Measurements from ENCODE around the gene NR6A1. TPM values are rescaled to one million over a fixed set of nuclear protein-coding genes. Genes with fewer than 3 reads are reported as not detected.

The NR6A1 gene
- total RNA-seq, 1 donor from 2014 or later: 63.8 TPM

DNA sequence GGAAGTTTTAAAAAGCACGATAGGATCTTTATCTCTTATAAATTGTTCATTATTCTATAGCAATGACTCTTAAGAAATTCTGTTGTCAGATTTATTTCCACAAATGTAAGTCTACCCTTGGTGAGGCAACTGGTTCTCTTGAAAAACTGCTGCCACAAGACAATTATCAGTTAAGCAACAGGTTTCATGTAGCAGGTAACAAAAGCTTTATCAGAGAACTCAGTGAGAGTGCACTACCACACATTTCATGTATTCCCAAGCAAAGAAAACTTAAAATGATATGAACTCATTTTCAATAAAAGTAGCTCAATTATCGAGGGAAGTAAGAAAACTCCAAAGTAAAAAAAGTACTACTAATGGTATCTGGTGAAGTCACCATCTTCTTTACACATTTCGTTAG lies 9.4 kb downstream of the NR6A1 start:
- H3K9me3 Mint-ChIP-seq (ENCODE audit: unreplicated experiment): no peaks in the 10 kb centered on the region
- no peaks in the 10 kb centered on the region for H3K36me3 Mint-ChIP-seq (ENCODE audit: low read depth, unreplicated experiment)
- H3K27ac Mint-ChIP-seq (ENCODE audit: unreplicated experiment): peak overlapping the region; percentile 59
- peaks cover 68% of the 10 kb centered on the region for H3K4me1 Mint-ChIP-seq (ENCODE audit: unreplicated experiment)
- TF ChIP-seq, protein P1, sequence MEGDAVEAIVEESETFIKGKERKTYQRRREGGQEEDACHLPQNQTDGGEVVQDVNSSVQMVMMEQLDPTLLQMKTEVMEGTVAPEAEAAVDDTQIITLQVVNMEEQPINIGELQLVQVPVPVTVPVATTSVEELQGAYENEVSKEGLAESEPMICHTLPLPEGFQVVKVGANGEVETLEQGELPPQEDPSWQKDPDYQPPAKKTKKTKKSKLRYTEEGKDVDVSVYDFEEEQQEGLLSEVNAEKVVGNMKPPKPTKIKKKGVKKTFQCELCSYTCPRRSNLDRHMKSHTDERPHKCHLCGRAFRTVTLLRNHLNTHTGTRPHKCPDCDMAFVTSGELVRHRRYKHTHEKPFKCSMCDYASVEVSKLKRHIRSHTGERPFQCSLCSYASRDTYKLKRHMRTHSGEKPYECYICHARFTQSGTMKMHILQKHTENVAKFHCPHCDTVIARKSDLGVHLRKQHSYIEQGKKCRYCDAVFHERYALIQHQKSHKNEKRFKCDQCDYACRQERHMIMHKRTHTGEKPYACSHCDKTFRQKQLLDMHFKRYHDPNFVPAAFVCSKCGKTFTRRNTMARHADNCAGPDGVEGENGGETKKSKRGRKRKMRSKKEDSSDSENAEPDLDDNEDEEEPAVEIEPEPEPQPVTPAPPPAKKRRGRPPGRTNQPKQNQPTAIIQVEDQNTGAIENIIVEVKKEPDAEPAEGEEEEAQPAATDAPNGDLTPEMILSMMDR (IDR thresholded peaks at IDR 0.05; ENCODE audit: unreplicated experiment): no peak
- no peak overlapping the region for H3K4me3 Mint-ChIP-seq (ENCODE audit: unreplicated experiment)
- no peak for DNase-seq (ENCODE audit: low spot score)
- H3K27me3 Mint-ChIP-seq (ENCODE audit: unreplicated experiment): peaks cover 4% of the 10 kb centered on the region

DNA sequence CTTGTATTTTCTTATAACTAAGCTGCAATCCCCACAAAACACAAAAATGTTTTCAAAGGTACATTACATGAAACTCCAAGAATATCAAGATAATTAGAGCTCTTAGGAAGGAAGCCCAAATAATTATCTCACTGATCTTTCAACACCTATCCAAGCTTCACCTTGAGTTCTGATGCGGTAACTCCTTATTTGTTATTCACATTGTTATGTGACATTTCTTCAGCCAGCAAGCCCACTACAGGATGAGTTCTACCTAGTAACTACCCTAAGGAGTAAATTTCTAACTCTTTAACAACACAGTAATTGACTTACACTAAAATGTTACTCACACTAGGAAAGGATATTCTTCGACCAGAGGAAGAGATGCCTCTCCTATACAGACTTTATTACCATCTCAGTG lies 9.9 kb downstream of the NR6A1 start:
- TF ChIP-seq, protein P1 (IDR thresholded peaks at IDR 0.05; ENCODE audit: unreplicated experiment): no peak
- H3K27me3 Mint-ChIP-seq (ENCODE audit: unreplicated experiment): peaks cover 4% of the 10 kb centered on the region
- DNase-seq (ENCODE audit: low spot score): no peak
- H3K27ac Mint-ChIP-seq (ENCODE audit: unreplicated experiment): peak overlapping the region; percentile 59
- H3K4me3 Mint-ChIP-seq (ENCODE audit: unreplicated experiment): no peak overlapping the region
- H3K4me1 Mint-ChIP-seq (ENCODE audit: unreplicated experiment): peaks cover 69% of the 10 kb centered on the region
- H3K9me3 Mint-ChIP-seq (ENCODE audit: unreplicated experiment): no peaks in the 10 kb centered on the region
- no peaks in the 10 kb centered on the region for H3K36me3 Mint-ChIP-seq (ENCODE audit: low read depth, unreplicated experiment)

DNA sequence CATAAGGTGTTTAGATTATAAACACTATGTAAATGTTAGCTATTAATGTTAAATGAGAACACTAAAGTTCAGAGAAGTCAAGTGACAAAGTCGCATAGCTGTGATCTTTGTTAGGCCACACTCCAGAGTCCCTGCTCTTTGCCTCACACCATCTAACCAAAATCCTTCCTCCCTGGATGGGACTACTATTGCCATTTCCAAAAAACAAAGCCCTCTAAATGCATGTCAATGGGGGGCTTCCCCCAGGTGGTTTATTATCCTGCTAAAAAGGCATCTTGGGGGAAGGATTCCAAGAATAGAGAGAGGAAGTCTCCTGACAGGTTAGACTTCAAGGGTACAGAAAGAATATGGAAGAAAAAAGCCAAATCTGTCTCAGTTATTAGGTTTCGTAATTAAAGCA lies 10.4 kb downstream of the NR6A1 start:
- TF ChIP-seq, protein P1 (IDR thresholded peaks at IDR 0.05; ENCODE audit: unreplicated experiment): no peak
- H3K27ac Mint-ChIP-seq (ENCODE audit: unreplicated experiment): no peak overlapping the region
- no peak overlapping the region for H3K4me3 Mint-ChIP-seq (ENCODE audit: unreplicated experiment)
- peaks cover 64% of the 10 kb centered on the region for H3K4me1 Mint-ChIP-seq (ENCODE audit: unreplicated experiment)
- peaks cover 4% of the 10 kb centered on the region for H3K27me3 Mint-ChIP-seq (ENCODE audit: unreplicated experiment)
- no peaks in the 10 kb centered on the region for H3K36me3 Mint-ChIP-seq (ENCODE audit: low read depth, unreplicated experiment)
- DNase-seq (ENCODE audit: low spot score): no peak
- H3K9me3 Mint-ChIP-seq (ENCODE audit: unreplicated experiment): no peaks in the 10 kb centered on the region

DNA sequence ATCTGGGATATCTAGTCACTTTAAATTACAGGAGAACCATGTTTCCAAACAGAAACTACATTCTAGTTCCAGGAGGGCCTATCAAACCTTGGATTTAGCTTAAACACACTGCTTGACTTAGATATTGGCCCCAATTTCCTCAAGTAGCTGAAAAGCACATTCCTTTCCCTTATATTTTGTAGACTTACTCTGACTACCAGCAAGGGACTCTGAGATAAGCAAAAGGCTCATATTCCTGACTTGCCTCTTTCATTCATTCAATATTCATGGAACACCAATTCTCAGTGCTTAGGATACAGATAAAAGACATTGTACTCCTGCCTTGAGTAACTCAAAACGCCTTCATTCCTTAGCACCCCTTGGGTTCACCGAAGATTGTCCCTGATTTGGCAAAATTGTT lies 11.8 kb downstream of the NR6A1 start:
- no peak overlapping the region for H3K4me3 Mint-ChIP-seq (ENCODE audit: unreplicated experiment)

DNA sequence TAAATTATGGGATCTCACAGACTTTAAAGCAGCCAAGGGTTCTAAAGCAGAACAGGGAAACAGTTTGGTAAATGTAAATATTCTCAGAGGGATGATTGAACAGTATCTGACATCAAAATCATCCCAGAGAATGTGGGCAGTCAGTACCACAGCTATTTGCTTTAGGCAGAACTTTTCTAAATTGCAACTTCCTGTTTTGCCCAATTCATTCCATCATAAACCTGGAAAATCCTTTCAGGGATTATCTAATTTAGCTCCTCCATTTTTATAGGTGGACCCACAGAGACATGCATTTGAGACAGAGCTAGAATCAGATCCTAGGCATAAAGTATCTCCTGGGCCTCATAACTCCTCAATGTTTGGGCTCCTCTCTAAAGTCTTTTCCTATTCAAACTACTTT lies 12.4 kb downstream of the NR6A1 start:
- Mint-ChIP-seq H3K4me3 (ENCODE audit: unreplicated experiment) (peak overlapping the region; percentile 85), H3K9me3 (ENCODE audit: unreplicated experiment) (no peaks in the 10 kb centered on the region), H3K27me3 (ENCODE audit: unreplicated experiment) (peaks cover 6% of the 10 kb centered on the region), H3K4me1 (ENCODE audit: unreplicated experiment) (peaks cover 69% of the 10 kb centered on the region), H3K36me3 (ENCODE audit: low read depth, unreplicated experiment) (no peaks in the 10 kb centered on the region), H3K27ac (ENCODE audit: unreplicated experiment) (peak overlapping the region; percentile 98)
- DNase-seq (ENCODE audit: low spot score): no peak
- TF ChIP-seq, protein P1 (IDR thresholded peaks at IDR 0.05; ENCODE audit: unreplicated experiment): no peak

More for the DNA sequence above, 11.8 kb downstream of the NR6A1 start:
- DNase-seq (ENCODE audit: low spot score): no peak
- Mint-ChIP-seq H3K36me3 (ENCODE audit: low read depth, unreplicated experiment) (no peaks in the 10 kb centered on the region), H3K9me3 (ENCODE audit: unreplicated experiment) (no peaks in the 10 kb centered on the region), H3K27ac (ENCODE audit: unreplicated experiment) (peak overlapping the region; percentile 98), H3K27me3 (ENCODE audit: unreplicated experiment) (peaks cover 6% of the 10 kb centered on the region), H3K4me1 (ENCODE audit: unreplicated experiment) (peaks cover 66% of the 10 kb centered on the region)
- TF ChIP-seq, protein P1 (IDR thresholded peaks at IDR 0.05; ENCODE audit: unreplicated experiment): no peak

Data from endothelial cell (in vitro differentiated cells).